Measurements from ENCODE around the gene GRAMD4. TPM values are rescaled to one million over a fixed set of nuclear protein-coding genes. Genes with fewer than 3 reads are reported as not detected.
A peak's percentile ranks its signal among the peaks of the same experiment; 100 is the strongest.

The GRAMD4 gene
- total and polyA plus RNA-seq, 2 experiments from 2014 or later: 2.9 to 10.6 TPM

GRCh38 chr22:46679706-46680269, 59.6 kb downstream of the GRAMD4 start:
- H3F3A ChIP-seq (ENCODE audit: insufficient read depth): 0 out of 2 replicates have a peak, but pooled peaks cover 5% of the 10 kb centered on the region
- H3K9me3 ChIP-seq (ENCODE audit: low read depth): no peaks in the 10 kb centered on the region
- peak overlapping the region; percentile 6 for H3K9ac ChIP-seq
- peak overlapping the region; percentile 21; the same call in 1 of the 2 replicates for H3K27ac ChIP-seq
- DNase-seq: peak; percentile 47
- no peaks in the 10 kb centered on the region for H3K79me2 ChIP-seq (ENCODE audit: insufficient read depth)
- no peak overlapping the region for H2AFZ ChIP-seq
- H3K4me3 ChIP-seq: no peak overlapping the region
- H3K4me1 ChIP-seq (ENCODE audit: insufficient read depth): peaks cover 12% of the 10 kb centered on the region
- H3K4me2 ChIP-seq (ENCODE audit: unreplicated experiment): peak overlapping the region; percentile 20
- WGBS, 2 experiments (ENCODE audit: low coverage in 1 of 2, low lambda C conversion rate in 2 of 2, missing lambda C conversion rate in 2 of 2): 17% methylated on average over 15 to 16 of the region's 16 CpGs
- no peaks in the 10 kb centered on the region for H3K36me3 ChIP-seq (ENCODE audit: low read depth)
- in situ Hi-C loops (cut with MboI): no loop called here
- no peaks in the 10 kb centered on the region for H3K27me3 ChIP-seq (replicated peaks; ENCODE audit: insufficient read depth)
- TF ChIP-seq EZH2 (IDR thresholded peaks at IDR 0.05; ENCODE audit: insufficient read depth, poor library complexity, severe bottlenecking): no peak
- no peak for TF ChIP-seq EZH2phosphoT487 (IDR thresholded peaks at IDR 0.05; ENCODE audit: insufficient read depth, low read depth)
- no peaks in the 10 kb centered on the region for H4K20me1 ChIP-seq (ENCODE audit: insufficient read depth)
- H3K9me2 ChIP-seq (ENCODE audit: insufficient read depth): no peaks in the 10 kb centered on the region

- Histone ChIP-seq H4K20me1 (ENCODE audit: insufficient read depth) (no peaks in the 10 kb centered on the region), H3K4me2 (ENCODE audit: unreplicated experiment) (no peak overlapping the region), H3K4me3 (no peak overlapping the region), H3F3A (ENCODE audit: insufficient read depth) (0 out of 2 replicates have a peak, but pooled peaks cover 5% of the 10 kb centered on the region), H3K4me1 (ENCODE audit: insufficient read depth) (peaks cover 12% of the 10 kb centered on the region), H3K9ac (no peak overlapping the region), H3K36me3 (ENCODE audit: low read depth) (peaks cover 5% of the 10 kb centered on the region; the same call in 1 of the 2 replicates), H3K9me2 (ENCODE audit: insufficient read depth) (no peaks in the 10 kb centered on the region), H3K9me3 (ENCODE audit: low read depth) (no peaks in the 10 kb centered on the region), H3K79me2 (ENCODE audit: insufficient read depth) (no peaks in the 10 kb centered on the region), H2AFZ (no peak overlapping the region), H3K27ac (no peak overlapping the region), H3K27me3 (replicated peaks; ENCODE audit: insufficient read depth) (no peaks in the 10 kb centered on the region)
- WGBS, 2 experiments (ENCODE audit: low coverage in 1 of 2, low lambda C conversion rate in 2 of 2, missing lambda C conversion rate in 2 of 2): 93 to 98% methylated on average over 7 of the region's 7 CpGs
- no peak for DNase-seq
- in situ Hi-C loops (cut with MboI): no loop called here
- TF ChIP-seq EZH2 (IDR thresholded peaks at IDR 0.05; ENCODE audit: insufficient read depth, poor library complexity, severe bottlenecking): no peak
- no peak for TF ChIP-seq EZH2phosphoT487 (IDR thresholded peaks at IDR 0.05; ENCODE audit: insufficient read depth, low read depth)
These were observed 60.8 kb downstream of the GRAMD4 start for GRCh38 chr22:46681010-46681409.

GRCh38 chr22:46682011-46682731, 62.0 kb downstream of the GRAMD4 start:
- in situ Hi-C loops (cut with MboI): no loop called here
- Histone ChIP-seq H3K36me3 (ENCODE audit: low read depth) (peaks cover 5% of the 10 kb centered on the region; the same call in 1 of the 2 replicates), H3K4me2 (ENCODE audit: unreplicated experiment) (no peak overlapping the region), H3K9me2 (ENCODE audit: insufficient read depth) (no peaks in the 10 kb centered on the region), H3K79me2 (ENCODE audit: insufficient read depth) (no peaks in the 10 kb centered on the region), H3K4me3 (no peak overlapping the region), H3K27me3 (replicated peaks; ENCODE audit: insufficient read depth) (no peaks in the 10 kb centered on the region), H2AFZ (no peak overlapping the region), H4K20me1 (ENCODE audit: insufficient read depth) (no peaks in the 10 kb centered on the region), H3F3A (ENCODE audit: insufficient read depth) (0 out of 2 replicates have a peak, but pooled peaks cover 5% of the 10 kb centered on the region), H3K9ac (no peak overlapping the region), H3K27ac (no peak overlapping the region), H3K4me1 (ENCODE audit: insufficient read depth) (peaks cover 12% of the 10 kb centered on the region), H3K9me3 (ENCODE audit: low read depth) (no peaks in the 10 kb centered on the region)
- TF ChIP-seq EZH2phosphoT487 (IDR thresholded peaks at IDR 0.05; ENCODE audit: insufficient read depth, low read depth) (no peak), EZH2 (IDR thresholded peaks at IDR 0.05; ENCODE audit: insufficient read depth, poor library complexity, severe bottlenecking) (no peak)
- no peak for DNase-seq
- 88 to 89% methylated on average over 19 of the region's 19 CpGs for WGBS, 2 experiments (ENCODE audit: low coverage in 1 of 2, low lambda C conversion rate in 2 of 2, missing lambda C conversion rate in 2 of 2)

- no peak for DNase-seq
- Histone ChIP-seq H3K36me3 (ENCODE audit: low read depth) (peaks cover 9% of the 10 kb centered on the region; the same call in 1 of the 2 replicates), H3K9me2 (ENCODE audit: insufficient read depth) (no peaks in the 10 kb centered on the region), H3K27me3 (replicated peaks; ENCODE audit: insufficient read depth) (no peaks in the 10 kb centered on the region), H3K9me3 (ENCODE audit: low read depth) (no peaks in the 10 kb centered on the region), H3K27ac (no peak overlapping the region), H3K79me2 (ENCODE audit: insufficient read depth) (no peaks in the 10 kb centered on the region), H3K9ac (no peak overlapping the region), H3K4me2 (ENCODE audit: unreplicated experiment) (no peak overlapping the region), H2AFZ (no peak overlapping the region), H4K20me1 (ENCODE audit: insufficient read depth) (no peaks in the 10 kb centered on the region), H3K4me1 (ENCODE audit: insufficient read depth) (peaks cover 6% of the 10 kb centered on the region), H3K4me3 (no peak overlapping the region), H3F3A (ENCODE audit: insufficient read depth) (0 out of 2 replicates have a peak, but pooled peaks cover 5% of the 10 kb centered on the region)
- in situ Hi-C loops (cut with MboI): no loop called here
- WGBS, 2 experiments (ENCODE audit: low coverage in 1 of 2, low lambda C conversion rate in 2 of 2, missing lambda C conversion rate in 2 of 2): 73 to 77% methylated on average over 10 of the region's 10 CpGs
- TF ChIP-seq EZH2 (IDR thresholded peaks at IDR 0.05; ENCODE audit: insufficient read depth, poor library complexity, severe bottlenecking) (no peak), EZH2phosphoT487 (IDR thresholded peaks at IDR 0.05; ENCODE audit: insufficient read depth, low read depth) (no peak)
These were observed 64.5 kb downstream of the GRAMD4 start for GRCh38 chr22:46684706-46685105.
